ENCODE results near the gene LY6G6D. TPM values are rescaled to one million over a fixed set of nuclear protein-coding genes. Genes with fewer than 3 reads are reported as not detected.

LY6G6D gene
- total RNA-seq, 4 donors from 2014 or later = not detected

DNA sequence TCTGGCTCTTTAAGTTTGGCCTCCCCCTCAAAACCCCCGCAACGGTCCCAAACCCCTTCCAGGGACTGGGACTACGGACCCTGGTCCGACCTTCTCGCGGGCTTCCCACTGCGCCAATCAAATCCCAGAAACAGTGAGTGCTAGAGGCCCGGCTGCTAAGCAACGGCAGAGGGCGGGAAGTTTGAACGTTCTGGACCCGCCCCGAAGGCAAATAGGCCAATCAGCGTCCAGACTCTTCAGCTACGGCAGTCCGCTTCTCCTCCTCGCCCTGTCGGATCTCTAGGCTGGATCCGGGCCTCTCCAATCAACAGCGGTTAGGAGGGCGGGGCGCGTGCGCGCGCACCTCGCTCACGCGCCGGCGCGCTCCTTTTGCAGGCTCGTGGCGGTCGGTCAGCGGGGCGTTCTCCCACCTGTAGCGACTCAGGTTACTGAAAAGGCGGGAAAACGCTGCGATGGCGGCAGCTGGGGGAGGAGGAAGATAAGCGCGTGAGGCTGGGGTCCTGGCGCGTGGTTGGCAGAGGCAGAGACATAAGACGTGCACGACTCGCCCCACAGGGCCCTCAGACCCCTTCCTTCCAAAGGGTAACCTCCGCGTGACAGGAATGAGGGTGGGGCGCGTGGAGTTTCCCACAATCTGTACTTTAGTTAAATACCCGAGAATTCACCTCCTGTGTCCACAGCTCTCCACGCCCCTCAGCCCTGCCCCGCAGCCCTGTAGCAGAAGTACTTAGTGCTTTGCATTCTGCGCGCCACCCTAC, 24.7 kb downstream of the LY6G6D start, which contains the start of gene MSH5:
Gene MSH5 (plus strand): TSS at position 367 of the 758 bp plus-strand sequence. CDS start 462 bp downstream, outside the sequence.
- 1% methylated on average over 43 to 58 of the region's 58 CpGs for WGBS, 2 donors
- H3K36me3 ChIP-seq = peaks cover 0 to 15% (median 0%) of the 10 kb centered on the region in 3 donors
- DNase-seq (ENCODE audit: low spot score in 2 of 2) = peak; percentile 96 to 98
- peak; percentile 67 to 88 for TF ChIP-seq EP300 (IDR thresholded peaks at IDR 0.05)
- TF ChIP-seq, protein P1, sequence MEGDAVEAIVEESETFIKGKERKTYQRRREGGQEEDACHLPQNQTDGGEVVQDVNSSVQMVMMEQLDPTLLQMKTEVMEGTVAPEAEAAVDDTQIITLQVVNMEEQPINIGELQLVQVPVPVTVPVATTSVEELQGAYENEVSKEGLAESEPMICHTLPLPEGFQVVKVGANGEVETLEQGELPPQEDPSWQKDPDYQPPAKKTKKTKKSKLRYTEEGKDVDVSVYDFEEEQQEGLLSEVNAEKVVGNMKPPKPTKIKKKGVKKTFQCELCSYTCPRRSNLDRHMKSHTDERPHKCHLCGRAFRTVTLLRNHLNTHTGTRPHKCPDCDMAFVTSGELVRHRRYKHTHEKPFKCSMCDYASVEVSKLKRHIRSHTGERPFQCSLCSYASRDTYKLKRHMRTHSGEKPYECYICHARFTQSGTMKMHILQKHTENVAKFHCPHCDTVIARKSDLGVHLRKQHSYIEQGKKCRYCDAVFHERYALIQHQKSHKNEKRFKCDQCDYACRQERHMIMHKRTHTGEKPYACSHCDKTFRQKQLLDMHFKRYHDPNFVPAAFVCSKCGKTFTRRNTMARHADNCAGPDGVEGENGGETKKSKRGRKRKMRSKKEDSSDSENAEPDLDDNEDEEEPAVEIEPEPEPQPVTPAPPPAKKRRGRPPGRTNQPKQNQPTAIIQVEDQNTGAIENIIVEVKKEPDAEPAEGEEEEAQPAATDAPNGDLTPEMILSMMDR (IDR thresholded peaks at IDR 0.05) = peak in 1 of 5 experiments; percentile 54
- TF ChIP-seq POLR2A (IDR thresholded peaks at IDR 0.05) = peak; percentile 52 to 76
- H3K27me3 ChIP-seq = no peaks in the 10 kb centered on the region
- H3K4me1 ChIP-seq = peaks cover 0 to 43% (median 31%) of the 10 kb centered on the region in 4 donors
- peak within 1 kb of the TSS; percentile 9 to 94 (median 92) for H3K27ac ChIP-seq
- H3K4me3 ChIP-seq = peak within 1 kb of the TSS; percentile 57 to 82 (median 68)
- H3K9me3 ChIP-seq = no peaks in the 10 kb centered on the region

DNA sequence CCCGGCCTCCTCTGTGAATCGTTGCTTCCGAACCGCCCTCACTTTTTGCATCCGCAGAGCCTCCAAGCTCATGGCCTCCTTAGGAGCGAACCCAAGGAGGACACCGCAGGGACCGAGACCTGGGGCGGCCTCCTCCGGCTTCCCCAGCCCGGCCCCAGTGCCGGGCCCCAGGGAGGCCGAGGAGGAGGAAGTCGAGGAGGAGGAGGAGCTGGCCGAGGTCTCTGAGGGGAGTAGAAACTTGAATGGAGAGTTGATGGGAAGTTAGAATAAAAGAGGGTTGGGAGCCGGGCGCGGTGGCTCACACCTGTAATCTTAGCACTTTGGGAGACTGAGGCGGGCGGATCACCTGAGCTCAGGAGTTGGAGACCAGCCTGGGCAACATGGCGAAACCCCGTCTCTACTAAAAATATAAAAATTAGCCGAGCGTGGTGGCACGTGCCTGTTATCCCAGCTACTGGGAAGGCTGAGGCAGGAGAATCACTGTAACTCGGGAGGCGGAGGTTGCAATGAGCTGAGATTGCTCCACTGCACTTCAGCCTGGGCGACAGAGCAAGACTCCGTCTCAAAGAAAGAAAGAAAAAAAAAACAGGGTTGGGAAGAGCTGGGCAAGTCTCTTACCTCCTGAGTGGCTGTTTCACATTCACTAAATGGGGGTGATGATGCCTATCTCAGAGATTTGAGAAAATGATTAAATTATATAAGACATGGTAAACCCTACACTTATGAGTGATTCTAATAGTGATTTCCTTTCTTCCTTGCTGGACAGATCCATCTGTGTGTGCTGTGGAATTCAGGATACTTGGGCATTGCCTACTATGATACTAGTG, 25.5 kb downstream of the LY6G6D start:
- H3K4me1 ChIP-seq = peaks cover 0 to 42% (median 30%) of the 10 kb centered on the region in 4 donors
- H3K9me3 ChIP-seq = no peaks in the 10 kb centered on the region
- peaks cover 0 to 15% (median 0%) of the 10 kb centered on the region in 3 donors for H3K36me3 ChIP-seq
- WGBS, 2 donors = 18 to 23% methylated on average over 27 to 29 of the region's 29 CpGs
- no peak for DNase-seq (ENCODE audit: low spot score in 2 of 2)
- TF ChIP-seq EP300 (IDR thresholded peaks at IDR 0.05) (no peak), POLR2A (IDR thresholded peaks at IDR 0.05) (no peak)
- TF ChIP-seq, protein P1 (IDR thresholded peaks at IDR 0.05) = no peak
- H3K27ac ChIP-seq = peak overlapping the region in 3 of 4 donors; percentile 76 to 91 (median 81)
- peak overlapping the region; percentile 57 to 82 (median 68) for H3K4me3 ChIP-seq
- no peaks in the 10 kb centered on the region for H3K27me3 ChIP-seq

DNA sequence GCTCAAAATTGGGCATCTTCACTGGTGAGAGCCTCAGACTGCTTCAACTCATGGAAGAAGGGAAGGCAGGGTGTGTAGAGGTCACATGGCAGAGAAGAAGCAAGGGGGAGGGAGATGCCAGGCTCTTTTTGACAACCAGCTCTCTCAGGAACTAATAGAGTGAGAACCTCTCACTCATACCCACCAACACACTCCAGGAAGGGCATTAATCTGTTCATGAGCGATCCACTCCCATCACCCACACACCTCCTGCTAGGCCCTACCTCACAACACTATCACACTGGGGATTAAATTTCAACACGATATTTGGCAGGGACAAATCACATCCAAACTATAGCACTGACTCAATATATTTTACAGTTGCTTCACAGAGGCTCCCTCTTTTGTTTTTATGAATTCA, 26.7 kb downstream of the LY6G6D start:
- no peak overlapping the region for H3K4me3 ChIP-seq
- WGBS, 2 donors = 85 to 86% methylated on average over 2 of the region's 2 CpGs
- no peak overlapping the region for H3K27ac ChIP-seq
- no peak for TF ChIP-seq EP300 (IDR thresholded peaks at IDR 0.05)
- TF ChIP-seq POLR2A (IDR thresholded peaks at IDR 0.05) = no peak
- TF ChIP-seq, protein P1 (IDR thresholded peaks at IDR 0.05) = no peak
- no peaks in the 10 kb centered on the region for H3K27me3 ChIP-seq
- H3K9me3 ChIP-seq = no peaks in the 10 kb centered on the region
- peaks cover 0 to 22% (median 0%) of the 10 kb centered on the region in 3 donors for H3K36me3 ChIP-seq
- peaks cover 0 to 39% (median 26%) of the 10 kb centered on the region in 4 donors for H3K4me1 ChIP-seq
- DNase-seq (ENCODE audit: low spot score in 2 of 2) = no peak

DNA sequence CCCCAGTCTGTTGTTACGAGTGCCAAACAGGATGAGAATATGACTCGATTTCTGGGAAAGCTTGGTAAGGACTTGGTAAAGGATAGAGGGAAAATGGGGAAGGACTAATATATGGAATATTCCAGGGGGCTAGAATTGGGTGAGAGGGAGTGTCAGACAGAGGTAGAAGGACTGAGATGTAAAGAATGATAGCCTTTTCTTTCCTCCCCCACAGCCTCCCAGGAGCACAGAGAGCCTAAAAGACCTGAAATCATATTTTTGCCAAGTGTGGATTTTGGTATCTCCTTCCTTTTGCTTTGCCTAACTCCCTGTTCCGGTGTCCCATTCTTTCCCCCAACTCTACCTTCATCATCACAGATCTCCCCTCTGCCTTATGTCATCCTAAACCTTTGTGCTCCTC, 27.7 kb downstream of the LY6G6D start:
- H3K27me3 ChIP-seq = no peaks in the 10 kb centered on the region
- H3K4me3 ChIP-seq = no peak overlapping the region
- no peaks in the 10 kb centered on the region for H3K9me3 ChIP-seq
- H3K36me3 ChIP-seq = peaks cover 0 to 30% (median 0%) of the 10 kb centered on the region in 3 donors
- 86 to 87% methylated on average over 3 of the region's 3 CpGs for WGBS, 2 donors
- TF ChIP-seq, protein P1 (IDR thresholded peaks at IDR 0.05) = no peak
- no peak for TF ChIP-seq EP300 (IDR thresholded peaks at IDR 0.05)
- TF ChIP-seq POLR2A (IDR thresholded peaks at IDR 0.05) = no peak
- H3K4me1 ChIP-seq = peaks cover 0 to 28% (median 16%) of the 10 kb centered on the region in 4 donors
- H3K27ac ChIP-seq = no peak overlapping the region
- DNase-seq (ENCODE audit: low spot score in 2 of 2) = no peak

All from tibial nerve (tissue), 4 donors.